ENCODE data around the gene CDH4.

The CDH4 gene

GRCh38 chr20:61909821-61910220 lies 657.8 kb downstream of the CDH4 start:
- no peak for DNase-seq

- DNase-seq: no peak
Measured at GRCh38 chr20:61911824-61912223, 659.8 kb downstream of the CDH4 start.

- DNase-seq: no peak
Measured at GRCh38 chr20:61912665-61913422, 660.8 kb downstream of the CDH4 start.

GRCh38 chr20:61913423-61914225 lies 661.6 kb downstream of the CDH4 start:
- DNase-seq: no peak

DNA sequence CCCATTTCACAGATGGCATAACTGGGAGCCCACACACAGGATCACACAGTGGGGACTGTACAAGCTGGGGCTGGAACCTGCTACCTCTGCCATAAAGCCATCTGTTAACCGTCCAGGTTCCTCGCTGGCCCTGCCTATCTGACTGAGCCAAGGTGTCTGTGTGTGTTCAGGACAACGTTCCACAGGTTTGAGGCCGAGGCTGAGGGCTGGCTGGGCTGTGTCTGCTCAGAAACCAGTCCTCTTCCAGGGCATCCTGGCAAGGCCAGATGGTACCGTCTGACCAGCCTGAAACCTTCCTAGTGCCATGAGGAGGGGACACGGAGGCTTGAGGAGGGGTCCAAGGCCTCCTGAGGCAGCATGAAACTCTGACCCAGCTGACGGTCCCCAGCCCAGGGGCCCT lies 663.0 kb downstream of the CDH4 start:
- DNase-seq: no peak

DNA sequence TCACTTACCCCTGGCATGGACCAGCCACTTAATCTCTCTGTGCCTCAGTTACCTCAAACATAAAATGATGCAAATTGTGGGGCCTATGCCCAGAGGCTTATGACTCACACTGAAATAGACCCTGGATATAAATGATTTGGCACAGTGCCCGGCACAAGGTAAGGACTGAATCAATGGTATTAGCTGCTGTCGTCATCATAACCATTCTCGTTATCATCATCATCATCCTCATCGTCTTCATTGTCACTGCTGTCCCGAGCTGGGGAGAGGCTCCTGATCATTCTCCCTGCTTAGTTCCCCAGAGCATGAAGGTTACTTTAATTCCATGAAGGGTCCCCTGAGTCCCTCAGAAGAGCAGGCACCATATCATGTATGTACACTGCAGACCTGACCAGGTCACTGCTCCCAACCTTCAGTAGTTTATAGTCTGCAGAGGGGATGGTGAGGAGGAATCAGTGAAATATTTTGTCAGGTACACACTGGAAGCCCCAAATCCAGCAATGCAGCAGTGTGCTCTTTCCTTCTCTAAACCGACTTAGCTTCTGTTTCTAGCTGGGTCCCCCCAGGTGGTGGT lies 664.3 kb downstream of the CDH4 start:
- no peak for DNase-seq

DNA sequence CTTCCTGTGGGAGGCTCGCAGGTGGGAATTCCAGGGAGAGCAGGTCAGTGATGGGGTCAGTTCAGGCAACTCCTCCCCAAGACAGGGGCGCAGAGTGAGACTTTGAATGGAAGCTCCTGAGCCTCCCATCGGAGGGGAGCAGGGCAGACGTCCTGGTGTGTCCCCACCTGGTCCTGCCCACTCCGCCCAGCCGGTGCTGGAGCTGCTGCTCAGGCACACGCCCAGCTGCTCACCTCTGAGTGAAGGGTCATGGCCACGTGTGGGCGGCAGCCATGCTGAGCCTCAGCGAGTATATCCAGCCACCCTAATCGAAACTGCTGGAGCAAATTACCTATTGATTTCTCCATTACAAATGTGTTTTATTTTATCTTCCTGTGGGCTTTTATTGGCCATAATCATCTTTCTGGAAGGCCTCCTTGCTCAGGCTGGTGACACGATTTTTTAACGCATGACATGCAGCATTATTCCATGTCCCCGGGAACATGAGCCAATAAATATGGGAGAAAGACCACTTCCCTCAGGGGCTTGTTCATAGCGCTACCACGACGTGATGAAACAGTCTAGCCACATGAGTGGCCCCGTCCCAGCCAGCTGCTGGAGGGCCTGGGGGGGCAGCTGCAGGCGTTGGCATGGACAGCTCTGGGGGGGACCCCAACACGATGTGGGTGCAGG lies 665.5 kb downstream of the CDH4 start:
- DNase-seq: no peak

DNA sequence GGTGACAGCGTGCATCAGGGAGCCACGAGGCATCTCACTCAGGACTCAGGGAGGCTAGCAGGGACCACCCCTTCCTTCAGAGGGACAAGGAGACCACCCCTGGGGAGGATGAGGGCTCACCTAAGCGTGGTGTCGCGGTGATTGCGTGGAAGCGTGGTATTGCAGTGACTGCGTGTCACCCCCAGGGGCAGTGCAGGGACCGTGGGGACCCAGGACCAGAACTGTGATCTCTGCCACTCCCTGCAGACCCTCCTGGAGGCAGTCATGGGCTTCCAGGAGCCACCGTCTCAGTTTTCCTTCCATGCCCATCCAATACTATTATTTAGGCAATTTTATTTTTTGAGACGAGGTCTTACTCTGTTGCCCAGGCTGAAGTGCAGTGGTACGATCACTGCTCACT lies 666.5 kb downstream of the CDH4 start:
- no peak for DNase-seq

- no peak for DNase-seq
Measured at GRCh38 chr20:61919239-61919638, 667.2 kb downstream of the CDH4 start.

DNA sequence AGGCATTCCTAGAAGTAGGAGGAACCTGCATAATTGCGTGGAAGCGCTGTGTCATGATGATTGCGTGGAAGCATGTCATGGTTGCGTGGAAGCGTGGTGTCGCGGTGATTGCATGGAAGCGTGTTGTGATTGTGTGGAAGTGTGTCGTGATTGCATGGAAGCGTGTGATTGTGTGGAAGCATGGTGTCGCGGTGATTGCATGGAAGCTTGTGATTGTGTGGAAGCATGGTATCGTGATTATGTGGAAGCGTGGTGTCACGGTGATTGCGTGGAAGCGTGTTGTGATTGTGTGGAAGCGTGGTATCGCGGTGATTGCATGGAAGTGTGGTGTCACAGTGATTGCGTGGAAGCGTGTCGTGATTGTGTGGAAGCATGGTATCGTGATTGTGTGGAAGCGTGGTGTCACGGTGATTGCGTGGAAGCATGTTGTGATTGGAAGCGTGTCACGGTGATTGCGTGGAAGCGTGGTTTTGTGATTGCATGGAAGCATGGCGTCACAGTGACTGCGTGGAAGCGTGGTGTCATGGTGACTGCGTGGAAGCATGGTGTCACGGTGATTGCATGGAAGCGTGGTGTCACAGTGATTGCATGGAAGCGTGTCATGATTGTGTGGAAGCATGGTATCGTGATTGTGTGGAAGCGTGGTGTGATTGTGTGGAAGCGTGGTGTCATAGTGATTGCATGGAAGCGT lies 667.8 kb downstream of the CDH4 start:
- no peak for DNase-seq

DNA sequence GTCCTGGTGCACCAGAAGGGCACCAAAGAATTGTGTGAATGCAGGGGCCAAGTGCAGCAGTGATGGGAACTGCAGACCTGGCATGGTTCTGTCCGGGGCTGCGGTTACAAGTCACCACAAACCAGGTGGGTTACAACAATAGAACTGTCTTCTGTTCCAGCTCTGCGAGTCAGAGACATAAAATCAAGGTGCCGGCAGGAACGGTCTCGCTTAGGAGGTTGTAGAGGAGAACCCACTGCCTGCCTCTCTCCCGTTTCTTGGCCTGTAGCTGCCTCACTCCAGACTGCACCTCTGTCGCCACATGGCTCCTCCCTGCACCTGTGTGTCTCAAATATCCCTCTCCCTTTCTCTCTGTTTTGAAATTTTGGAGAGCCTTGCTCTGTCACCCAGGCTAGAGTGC lies 670.4 kb downstream of the CDH4 start:
- no peak for DNase-seq

- DNase-seq: no peak
Measured at GRCh38 chr20:61922936-61923335, 670.9 kb downstream of the CDH4 start.

GRCh38 chr20:61923371-61924166 lies 671.5 kb downstream of the CDH4 start:
- DNase-seq: no peak

GRCh38 chr20:61924211-61924857 lies 672.3 kb downstream of the CDH4 start:
- DNase-seq: no peak

GRCh38 chr20:61924858-61925554 lies 672.9 kb downstream of the CDH4 start:
- no peak for DNase-seq

DNA sequence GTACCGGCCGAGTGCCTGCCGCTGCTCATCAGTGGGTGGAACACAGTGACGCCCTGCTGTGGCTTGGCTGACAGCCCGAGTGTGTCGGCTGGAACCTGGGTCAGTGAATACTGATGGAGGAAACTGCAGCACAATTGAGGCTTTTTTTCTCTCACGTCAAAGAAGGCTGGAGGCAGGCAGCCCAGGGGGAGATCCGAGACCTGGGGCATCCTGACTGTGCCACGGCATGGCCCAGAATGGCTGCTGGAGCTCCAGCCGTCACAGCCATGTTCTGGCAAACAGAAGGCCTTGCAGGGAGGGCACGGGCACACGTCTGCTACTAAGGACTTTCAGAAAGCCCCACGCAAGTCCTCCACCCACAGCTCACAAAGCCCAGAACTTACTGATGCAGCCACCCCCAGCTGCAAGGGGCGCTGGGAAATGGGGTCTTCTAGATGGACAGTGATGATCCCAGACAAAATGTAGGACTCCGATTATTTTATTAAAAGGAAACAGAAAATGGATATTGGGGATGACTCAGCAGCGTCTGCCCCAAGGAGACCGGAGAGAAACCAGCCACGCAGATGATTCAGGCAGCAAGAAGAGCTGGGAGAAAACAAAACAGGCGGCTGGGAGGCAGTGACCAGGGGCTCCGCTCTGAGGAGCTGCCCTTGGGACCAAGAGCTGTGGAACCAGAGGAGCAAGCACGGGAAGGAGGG lies 673.6 kb downstream of the CDH4 start:
- DNase-seq: peak; percentile 66

GRCh38 chr20:61926253-61926613 lies 674.2 kb downstream of the CDH4 start:
- no peak for DNase-seq

DNA sequence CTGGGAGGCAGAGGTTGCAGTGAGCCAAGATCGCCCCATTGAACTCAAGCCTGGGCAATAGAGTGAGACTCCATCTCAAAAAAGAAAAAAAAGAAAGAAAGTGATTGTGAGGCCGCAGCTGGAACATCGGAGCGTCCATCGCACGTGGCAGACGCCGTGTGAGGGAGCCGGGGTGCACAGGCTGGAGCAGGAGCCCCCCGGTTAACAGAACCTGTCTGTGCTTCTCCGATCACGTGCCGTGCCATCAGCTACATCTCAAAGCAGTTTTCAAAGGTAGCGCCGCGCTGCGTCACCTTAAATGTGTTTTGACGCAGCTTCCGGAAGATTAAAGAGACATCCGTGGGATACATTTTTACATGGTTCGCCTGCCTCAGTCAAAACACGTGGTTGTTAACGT lies 674.7 kb downstream of the CDH4 start:
- no peak for DNase-seq

- DNase-seq: no peak
Measured at GRCh38 chr20:61927193-61927825, 675.2 kb downstream of the CDH4 start.

All from fibroblast of skin of scalp (primary cell).